Islet of Langerhans (tissue), 1 donor: ENCODE results near the gene C12orf42.

Experiments
- FAIRE-seq: peaks from one replicate; lab custom pipeline; 2011; peaks lifted over from hg19 to GRCh38; lab: Jason Lieb, UNC

The C12orf42 gene

DNA sequence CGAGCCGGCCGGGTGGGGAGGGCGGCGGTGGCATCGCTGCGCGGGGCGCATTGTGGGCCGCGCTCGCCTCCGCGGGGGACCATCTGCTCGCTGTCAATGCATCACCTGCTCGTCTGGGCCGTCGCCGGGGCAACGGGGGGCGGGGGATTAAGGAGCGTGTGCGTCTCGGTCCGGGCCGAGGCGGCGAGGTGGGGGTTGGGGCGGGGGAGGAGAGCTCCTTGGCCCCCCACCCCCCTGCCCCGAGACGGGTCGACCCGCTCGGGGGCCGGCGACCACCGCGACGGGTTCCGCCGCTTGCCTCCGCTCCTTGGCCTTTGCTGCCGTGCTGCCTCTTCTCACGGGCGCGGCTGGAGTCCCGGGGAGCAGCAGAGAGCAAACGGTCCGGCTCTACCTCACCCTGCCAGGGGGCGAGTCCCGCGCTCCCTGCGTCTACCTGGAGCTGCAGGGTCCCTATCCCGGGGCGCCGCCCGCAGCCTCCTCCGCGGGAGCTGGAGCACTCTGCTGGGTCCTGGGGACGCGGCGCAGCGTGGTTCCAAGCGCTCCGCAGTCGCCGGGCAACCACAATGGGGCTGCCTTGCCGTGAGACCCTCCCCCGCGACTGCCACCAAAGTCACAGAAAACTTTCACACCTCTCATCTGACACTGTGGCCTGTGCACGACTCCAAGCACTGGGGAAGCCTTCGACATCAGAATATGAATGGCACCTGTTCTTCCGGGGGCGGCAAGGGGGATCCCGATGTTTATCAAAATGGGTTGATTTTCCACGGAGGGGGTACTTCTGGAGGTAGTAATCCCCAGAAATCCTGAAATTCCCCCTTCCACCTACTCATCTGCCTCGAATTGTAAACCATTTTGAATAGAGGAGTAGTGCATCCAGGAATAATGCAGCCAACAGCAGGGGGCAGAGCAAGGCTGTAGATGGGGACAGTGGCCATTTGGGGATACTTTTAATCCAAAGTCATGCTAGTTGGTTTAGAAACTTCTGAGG, at the start of gene C12orf42:
C12orf42 (minus strand) TSS at position 500 of the 988 bp plus-strand sequence. CDS start 17,542 bp downstream, outside the sequence.
- no peak for FAIRE-seq

DNA sequence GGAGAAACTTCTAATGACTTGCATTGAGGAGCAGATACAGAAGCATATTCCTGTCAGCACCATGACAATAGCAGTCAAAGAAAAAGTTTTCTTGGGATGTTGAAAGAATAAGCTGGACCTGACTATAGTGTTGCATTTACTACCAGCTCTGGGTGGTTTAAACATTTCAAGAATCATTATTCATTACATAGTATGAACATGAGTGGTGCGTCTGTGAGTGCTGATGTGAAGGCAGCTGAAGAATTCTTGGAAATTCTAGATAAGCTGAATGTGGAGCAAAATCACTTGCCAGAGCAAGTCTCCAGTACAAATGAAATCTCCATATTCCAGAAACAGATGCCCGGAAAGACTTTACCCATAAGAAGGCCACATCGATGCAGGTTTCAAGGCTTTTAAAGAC, 46.3 kb upstream of the C12orf42 start:
- no peak for FAIRE-seq

DNA sequence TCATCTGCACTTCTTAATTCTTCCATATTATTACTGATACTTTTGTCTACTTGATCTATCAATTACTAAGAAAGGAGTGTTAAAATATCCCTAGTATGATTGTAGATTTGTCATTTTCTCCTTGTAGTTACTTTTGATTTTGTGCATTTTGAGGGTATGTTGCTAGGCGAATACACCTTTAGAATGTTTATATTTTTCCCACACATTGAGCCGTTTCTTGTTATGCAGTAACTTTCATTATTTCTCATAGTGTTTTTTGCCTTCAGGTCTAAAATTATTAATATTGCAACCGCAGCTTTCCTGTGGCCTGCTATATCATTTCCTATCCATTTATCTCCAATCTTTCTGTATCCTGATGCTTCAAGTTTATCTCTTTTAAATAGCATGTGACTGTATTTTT, 44.6 kb upstream of the C12orf42 start:
- FAIRE-seq, result no peak

DNA sequence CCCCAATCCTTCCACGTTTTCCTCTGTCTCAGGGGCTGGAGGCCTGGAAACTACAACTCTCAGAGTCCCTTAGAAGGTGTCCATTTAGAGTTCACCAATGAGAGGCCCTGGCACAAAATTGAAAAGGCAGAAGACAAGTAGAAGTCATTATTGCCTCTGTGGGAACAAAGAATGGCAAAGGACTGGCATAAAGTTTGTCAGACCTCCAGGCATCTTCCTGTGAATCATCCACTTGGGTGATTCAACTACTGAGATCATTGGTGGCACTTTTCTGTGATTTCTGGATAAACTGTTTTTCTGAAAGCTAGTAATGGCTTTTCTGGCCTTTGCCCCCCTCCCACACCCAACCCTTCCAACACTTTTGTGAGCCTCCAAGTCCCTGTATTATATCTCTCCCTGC, 42.6 kb upstream of the C12orf42 start:
- FAIRE-seq, result no peak

DNA sequence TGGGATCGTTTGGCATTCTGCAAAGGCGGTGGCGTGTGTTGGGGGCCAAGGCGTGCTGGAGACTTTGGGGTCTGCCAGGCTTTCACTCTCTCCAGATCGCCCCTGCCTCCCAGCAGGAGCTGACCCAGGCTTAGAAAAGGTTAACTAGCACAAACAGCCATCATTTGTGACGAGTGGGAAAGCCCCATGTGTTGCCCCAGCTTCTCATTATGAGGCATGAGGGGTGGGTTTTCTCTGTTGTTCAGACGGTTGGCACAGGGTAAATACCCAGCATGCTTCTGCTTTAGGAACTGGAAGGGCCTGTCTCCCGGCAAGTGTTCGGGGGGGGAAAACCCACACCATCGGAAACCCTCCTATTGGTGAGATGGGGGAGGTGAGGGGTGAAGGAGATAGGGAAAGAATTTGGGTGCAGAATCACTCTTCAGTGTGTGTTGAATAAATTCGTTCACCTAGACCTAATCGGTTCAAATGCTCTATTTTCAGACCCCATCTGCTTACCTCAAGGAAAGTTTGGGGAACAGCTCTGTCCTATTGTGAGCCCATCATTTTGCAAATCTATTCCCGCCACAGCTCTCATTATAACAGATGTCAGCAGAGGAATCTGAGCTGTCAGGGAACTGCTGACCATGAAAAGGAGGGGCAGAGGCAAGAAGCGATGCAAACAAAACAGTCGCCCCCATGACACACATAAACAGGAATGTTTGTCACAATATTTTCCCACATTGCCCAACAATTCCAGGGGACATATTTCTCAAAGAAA, 34.7 kb upstream of the C12orf42 start:
- no peak for FAIRE-seq

DNA sequence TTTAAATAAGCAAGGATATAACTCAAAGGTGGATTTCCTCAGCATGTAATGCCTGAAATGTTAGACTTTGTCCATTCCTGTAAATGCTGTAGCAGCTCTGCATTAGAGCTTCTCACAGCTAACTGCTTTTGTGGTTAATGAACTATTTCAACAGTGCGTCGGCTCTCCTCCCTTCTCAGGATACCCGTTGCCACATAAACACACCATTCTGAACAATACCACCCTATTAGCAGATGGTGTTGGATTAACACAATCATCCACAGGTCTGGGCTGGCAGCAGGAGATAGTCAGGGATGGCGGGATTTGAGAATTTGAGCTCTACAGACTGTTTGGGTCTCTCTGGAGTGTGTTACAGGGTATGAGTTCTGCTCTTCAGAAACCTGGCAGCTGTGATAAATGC, 33.5 kb upstream of the C12orf42 start:
- no peak for FAIRE-seq

DNA sequence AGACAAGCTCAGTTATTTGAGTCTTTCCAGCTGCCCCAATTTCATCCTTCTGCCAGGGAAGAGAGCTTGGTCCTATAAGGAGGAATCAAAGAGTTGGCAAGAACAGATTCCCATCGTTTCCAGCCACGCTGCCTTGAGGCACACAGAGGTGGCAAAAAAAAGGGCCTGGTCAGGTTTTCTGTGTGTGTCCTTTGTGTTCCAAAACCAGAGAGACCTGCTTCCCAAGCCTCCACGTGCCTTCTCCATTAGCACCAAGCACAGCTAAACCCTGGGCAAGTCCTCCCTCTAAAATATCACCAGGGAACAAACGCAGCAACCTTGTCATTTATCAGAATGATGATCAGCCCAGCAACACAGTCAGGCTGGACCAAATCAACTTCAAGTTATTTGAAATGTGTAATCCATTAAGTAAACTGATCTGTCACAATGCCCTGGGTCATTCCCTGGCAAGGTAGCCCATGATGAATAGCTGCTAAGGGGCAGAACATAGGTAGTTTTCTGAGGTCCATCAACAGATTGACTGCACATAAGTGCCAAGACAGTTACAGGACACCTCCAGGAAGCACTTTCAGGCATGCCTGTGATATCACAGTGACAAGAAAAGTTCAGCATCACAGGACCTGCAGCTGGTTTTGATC, 28.6 kb upstream of the C12orf42 start:
- no peak for FAIRE-seq

DNA sequence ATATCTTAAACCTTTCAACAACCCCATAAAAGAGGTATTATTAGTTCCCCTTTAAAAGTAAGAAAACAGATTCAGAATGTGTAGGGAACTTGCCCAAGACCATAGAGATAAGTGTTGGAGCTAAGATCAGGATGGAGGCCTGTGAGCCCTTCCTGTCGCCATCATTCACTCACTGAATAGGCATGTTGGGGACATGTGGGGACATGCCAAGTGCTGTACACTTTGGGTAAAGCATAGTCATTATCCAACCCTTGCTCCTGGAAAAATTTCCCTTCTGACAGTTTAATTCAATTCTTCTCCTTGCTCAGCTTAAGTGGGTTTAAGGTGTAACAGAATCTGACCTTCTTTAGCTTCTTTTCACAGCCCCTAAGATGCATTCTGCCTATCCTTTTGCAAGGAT, 28.0 kb upstream of the C12orf42 start:
- no peak for FAIRE-seq

DNA sequence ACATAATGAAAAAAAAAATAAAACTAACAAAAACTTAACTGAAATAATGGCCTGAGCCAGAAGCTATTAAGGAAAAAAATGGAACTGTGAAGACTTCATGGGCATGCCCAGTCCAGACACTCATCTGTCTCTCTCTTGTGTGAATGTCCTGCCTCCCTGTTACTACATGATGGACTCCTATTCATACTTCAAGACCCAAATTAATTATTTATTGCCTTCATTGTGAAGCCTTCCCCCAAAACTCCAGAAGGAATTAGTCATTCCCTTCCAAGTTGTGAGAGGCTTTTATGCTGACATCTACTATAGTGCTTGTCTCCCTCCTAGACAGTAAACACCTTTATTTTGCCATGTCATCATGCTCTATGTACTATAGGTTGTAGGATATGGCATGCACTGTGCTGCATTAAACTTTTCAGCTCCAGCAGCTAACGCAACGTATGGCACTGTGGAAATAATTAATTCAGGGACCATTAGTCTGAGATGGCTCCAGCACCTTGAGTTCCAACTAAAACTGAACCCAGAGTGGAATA, 25.0 kb upstream of the C12orf42 start:
- no peak for FAIRE-seq

DNA sequence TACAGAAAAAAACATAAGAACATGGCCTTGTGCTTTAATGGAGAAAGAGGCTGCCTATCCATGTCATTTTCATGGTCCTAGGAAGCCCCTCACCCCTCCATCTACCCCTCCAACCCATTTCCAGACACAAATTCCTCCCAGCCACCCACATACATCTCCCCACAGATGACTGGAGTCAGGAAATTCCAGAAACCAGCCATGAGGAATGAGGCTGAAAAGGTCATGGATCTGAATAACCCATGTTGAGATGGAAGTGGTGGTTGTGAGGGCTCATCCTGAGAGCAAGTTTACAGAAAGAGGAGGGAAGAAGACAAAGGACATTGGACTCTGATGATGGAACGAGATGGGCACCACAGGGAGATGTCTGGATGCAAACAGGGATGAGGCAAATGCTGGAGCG, 23.9 kb upstream of the C12orf42 start:
- FAIRE-seq, result no peak

DNA sequence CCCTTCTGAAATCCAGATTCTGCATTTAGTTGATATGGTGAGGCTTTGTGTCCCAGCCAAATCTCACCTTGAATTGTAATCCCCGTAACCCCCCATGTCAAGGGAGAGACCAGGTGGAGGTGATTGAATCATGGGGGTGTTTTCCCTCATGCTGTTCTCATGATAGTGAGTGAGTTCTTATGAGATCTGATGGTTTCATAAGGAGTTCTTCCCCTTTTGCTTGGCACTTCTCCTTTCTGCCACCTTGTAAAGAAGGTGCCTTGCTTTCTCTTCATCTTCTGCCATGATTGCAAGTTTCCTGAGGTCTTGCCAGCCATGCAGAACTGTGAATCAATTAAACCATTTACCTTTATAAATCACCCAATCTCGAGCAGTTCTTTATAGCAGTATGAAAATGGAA, 23.1 kb upstream of the C12orf42 start:
- FAIRE-seq, result no peak

DNA sequence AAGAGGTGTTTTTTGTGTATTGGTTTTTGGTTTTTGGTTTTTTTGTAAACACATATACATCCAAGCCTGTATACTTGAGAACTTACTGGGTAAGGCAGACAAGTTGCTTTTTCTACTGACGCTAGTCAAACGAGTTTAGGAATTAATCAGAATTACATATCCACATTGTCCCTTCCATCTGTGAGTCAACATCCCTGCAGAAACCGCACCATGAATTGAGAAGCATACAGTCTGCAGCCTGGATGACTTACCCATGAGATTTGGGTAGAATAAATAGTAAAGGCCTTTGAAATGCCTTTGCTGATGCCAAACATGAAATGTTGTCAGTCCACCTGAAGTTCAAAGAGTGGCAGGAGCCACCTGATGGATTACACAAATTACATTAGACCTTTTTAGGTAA, 21.4 kb upstream of the C12orf42 start:
- FAIRE-seq, result no peak

DNA sequence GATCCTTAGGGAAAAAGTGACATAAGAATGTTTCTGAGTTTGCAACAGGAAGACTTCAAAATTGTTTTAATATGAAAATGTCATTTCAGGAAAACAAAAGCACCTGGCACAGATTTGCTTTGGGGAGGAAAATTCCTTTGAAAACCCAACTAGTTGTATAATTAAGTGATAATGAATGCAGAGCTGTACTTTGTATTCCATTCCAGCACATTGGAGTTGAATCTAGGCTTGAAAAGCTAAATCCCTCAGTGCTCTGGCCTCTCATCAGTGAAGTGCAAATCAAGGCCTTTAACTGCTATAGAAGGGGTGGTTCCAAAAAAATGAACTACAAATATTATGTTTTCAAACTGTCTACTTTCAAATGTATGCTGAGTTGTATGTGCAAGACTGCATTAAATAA, 19.6 kb upstream of the C12orf42 start:
- no peak for FAIRE-seq

DNA sequence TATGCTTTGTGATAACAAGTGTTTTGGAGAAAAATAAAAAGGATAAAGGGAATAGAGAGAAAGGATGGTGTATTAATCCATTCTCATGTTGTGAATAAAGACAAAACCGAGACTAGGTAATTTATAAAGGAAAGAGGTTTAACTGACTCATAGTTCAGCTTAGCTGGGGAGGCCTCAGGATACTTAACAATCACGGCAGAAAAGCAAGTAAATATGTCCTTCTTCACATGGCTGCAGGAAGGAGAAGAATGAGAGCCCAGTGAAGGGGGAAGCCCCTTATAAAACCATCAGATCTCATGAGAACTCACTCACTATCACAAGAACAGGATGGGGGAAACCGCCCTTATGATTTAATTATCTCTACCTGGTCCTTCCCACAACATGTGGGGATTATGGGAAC, 18.1 kb upstream of the C12orf42 start:
- no peak for FAIRE-seq

DNA sequence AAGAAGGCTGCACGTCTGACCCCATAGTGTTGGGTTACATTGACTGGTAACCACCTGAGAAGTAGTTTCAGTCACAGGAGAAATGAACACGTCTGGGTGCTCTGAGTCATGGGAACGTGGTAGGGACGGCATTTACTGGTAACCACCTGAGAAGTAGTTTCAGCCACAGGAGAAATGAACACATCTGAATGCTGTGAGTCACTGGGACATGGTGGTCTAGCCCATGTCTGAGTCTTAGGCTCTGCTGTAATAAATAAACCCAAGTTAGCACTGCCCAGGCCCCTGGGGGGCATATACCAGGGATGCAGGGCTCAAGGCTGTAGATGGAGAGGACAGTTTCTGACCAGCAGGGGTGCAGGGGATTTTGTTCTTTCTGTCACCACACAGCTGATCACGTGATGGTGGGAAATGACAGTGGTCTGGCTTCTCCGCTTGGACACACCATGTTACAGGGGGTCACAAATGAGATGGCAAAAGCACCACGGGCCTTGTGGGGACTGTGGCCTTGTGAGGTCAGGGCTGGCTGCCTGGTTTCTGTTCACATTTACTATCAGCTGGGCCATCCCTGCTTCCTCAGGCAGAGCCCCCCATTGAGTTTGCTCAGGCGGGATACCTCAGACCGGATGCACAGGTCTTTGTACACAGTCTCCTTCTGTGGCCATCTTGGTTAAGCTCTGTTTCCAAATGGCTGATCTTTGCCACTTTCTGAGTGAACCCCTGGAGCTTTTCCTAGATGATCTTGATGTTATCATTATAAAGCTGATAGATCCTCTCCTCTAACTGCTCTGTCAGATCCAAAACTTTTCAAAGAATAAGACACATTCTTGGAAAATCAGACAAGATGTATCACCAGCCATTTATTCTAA, 9.8 kb upstream of the C12orf42 start:
- FAIRE-seq, result no peak

DNA sequence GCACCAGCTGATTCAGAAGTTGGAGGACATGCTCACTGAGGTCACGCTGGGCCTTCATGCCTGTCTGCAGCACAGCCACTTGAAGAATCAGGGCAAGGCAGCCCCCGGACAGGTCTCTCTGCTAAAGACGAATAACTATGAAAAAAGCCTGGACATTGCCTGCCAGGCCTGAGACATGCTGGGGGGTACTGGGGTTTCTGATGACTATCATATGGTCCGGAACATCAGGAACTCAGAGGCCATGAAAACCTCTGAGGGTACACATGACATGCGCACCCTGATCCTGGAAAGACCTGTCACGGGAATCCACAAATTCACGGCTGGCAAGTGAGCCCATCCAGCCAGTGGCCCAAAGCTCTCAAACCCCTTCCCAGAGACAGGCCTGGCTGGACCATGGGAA, 8.8 kb upstream of the C12orf42 start:
- no peak for FAIRE-seq

DNA sequence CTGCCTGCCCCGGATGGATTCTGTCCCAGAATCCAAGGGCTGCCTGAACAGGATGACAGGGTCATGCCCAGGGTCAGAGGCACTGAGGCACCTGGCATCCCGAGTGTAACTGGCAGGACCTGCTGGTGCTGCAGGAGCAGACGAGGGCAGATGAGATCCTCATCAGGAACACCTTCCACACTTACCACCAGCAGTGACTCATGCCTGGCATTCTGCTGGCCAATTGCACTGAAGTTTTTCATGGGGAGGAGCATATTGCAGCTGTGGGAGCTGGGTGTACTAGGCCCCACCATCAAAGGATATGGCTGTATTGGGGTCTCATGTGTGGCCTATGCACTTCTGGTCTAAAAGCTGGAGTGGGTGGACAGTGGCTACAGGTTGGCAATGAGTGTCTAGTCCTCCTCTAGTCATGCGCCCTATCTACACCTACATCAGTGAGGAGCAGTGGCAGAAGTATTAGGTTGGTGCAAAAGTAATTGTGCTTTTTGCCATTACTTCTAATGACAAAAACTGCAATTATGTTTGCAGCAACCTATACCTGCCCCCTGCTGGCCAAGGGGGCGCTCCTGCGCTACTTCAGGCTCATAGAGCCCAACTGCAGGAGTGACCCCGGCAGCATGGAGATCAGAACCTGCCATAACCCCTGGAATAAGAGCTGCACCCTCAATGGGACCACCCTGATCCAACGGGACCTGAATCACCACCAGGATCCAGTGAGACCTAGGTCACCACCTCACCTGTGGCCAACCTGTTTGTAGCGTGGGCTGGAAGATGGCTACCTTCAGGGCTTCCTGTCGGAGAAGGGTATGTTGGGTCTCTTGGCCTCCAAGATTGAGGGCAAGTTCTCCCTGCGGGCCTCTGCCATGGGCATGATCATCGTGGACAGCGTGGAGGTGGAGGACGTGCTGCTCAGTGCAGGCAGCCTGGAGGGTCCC, 8.0 kb upstream of the C12orf42 start:
- FAIRE-seq, result no peak

DNA sequence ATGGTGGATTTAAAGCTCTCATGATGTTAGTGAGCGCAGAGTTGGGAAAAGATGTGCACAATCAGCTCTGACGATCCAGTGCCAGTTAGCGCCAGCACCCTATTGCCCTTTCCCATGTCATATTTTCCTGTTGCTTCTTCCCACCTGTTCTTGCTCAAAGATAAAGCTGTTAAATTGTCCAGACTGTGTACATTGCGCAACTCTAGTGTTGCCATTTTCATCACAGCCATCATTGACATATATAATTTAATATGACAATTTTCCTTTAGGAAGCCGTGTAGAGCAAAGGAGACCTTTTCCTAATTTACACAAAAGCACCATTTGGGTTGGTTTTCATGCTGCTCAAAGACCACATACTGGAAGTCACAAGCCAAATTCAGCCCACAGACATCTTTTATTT, 5.7 kb upstream of the C12orf42 start:
- FAIRE-seq, result no peak

DNA sequence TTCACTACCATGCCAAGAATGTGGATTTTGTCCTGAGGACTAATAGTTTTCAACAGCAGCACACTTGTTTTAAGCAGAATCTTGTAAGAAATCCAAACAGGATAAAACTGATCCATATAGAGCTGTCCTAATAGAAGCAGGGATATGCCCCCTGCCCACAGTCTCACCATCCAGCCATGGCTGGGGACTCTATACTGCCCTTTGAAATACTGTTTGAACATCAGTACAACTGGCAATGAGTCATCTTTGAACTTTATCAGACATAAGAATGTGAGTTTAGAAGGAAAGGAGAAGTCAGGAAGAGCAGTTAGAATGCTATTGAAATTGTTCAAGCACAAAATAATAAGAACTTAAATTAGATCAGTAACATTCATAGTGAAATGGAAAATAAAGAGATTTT, 3.8 kb upstream of the C12orf42 start:
- no peak for FAIRE-seq

DNA sequence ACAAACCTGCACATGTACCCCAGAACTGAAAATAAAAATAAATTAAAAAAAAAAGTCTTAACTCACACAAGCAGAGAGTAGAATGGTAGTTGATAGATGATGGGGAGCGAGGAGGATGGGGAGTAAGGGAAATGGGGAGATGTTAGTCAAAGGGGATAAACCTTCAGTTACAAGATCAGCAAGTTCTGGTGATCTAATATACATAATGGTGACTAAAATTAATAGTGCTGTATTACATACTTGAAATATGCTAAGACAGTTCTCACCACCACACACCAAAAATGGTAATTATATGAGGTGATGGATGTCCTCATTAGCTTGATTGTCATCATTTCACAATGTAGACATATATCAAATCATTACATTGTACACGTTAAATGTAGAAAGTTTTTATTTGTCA, 3.2 kb upstream of the C12orf42 start:
- no peak for FAIRE-seq
